ENCODE data around the gene LARP4B.
A peak's percentile ranks its signal among the peaks of the same experiment; 100 is the strongest.

The LARP4B gene

GRCh38 chr10:929960-930624, 1.4 kb downstream of the LARP4B start:
- in situ Hi-C loops (cut with MboI; ENCODE audit: low pct_unique_long_range_greater_than_20kb, low sequenced_read_pairs, unreplicated experiment) = no loop called here
- peak; percentile 55 for DNase-seq (ENCODE audit: low spot score)
- no peak for TF ChIP-seq CTCF (IDR thresholded peaks at IDR 0.05; ENCODE audit: extremely low read depth, insufficient read depth, missing control alignments)

GRCh38 chr10:927131-927530, 4.4 kb downstream of the LARP4B start:
- TF ChIP-seq CTCF (IDR thresholded peaks at IDR 0.05; ENCODE audit: extremely low read depth, insufficient read depth, missing control alignments) = no peak
- no peak for DNase-seq (ENCODE audit: low spot score)
- in situ Hi-C loops (cut with MboI; ENCODE audit: low pct_unique_long_range_greater_than_20kb, low sequenced_read_pairs, unreplicated experiment) = no loop called here

- in situ Hi-C loops (cut with MboI; ENCODE audit: low pct_unique_long_range_greater_than_20kb, low sequenced_read_pairs, unreplicated experiment) = no loop called here
- DNase-seq (ENCODE audit: low spot score) = no peak
- no peak for TF ChIP-seq CTCF (IDR thresholded peaks at IDR 0.05; ENCODE audit: extremely low read depth, insufficient read depth, missing control alignments)
These were observed 5.3 kb downstream of the LARP4B start for GRCh38 chr10:926075-926698.

GRCh38 chr10:924524-924859, 7.0 kb downstream of the LARP4B start:
- in situ Hi-C loops (cut with MboI; ENCODE audit: low pct_unique_long_range_greater_than_20kb, low sequenced_read_pairs, unreplicated experiment) = no loop called here
- no peak for DNase-seq (ENCODE audit: low spot score)
- TF ChIP-seq CTCF (IDR thresholded peaks at IDR 0.05; ENCODE audit: extremely low read depth, insufficient read depth, missing control alignments) = no peak

- in situ Hi-C loops (cut with MboI; ENCODE audit: low pct_unique_long_range_greater_than_20kb, low sequenced_read_pairs, unreplicated experiment) = no loop called here
- no peak for TF ChIP-seq CTCF (IDR thresholded peaks at IDR 0.05; ENCODE audit: extremely low read depth, insufficient read depth, missing control alignments)
- DNase-seq (ENCODE audit: low spot score) = no peak
These were observed 7.5 kb downstream of the LARP4B start for GRCh38 chr10:923844-924523.

GRCh38 chr10:921471-922414, 9.8 kb downstream of the LARP4B start:
- TF ChIP-seq CTCF (IDR thresholded peaks at IDR 0.05; ENCODE audit: extremely low read depth, insufficient read depth, missing control alignments) = no peak
- in situ Hi-C loops (cut with MboI; ENCODE audit: low pct_unique_long_range_greater_than_20kb, low sequenced_read_pairs, unreplicated experiment) = no loop called here
- DNase-seq (ENCODE audit: low spot score) = no peak
